GM23338 (cell line): ENCODE measurements around the gene DENND1B.

Source experiments
- CREB1 ChIP-seq: fragments of 250-450 bp; sonication (Bioruptor Pico); IDR thresholded peaks from 2 replicates; pipeline ENCODE4 v1.5.0; 2020; ENCODE audit warnings: low read depth, mild to moderate bottlenecking, moderate library complexity
- CTCF ChIP-seq, 2 experiments: fragments of 200-600 bp in 1 of 2; sonication (generic) in 1 of 2; conservative IDR thresholded peaks; 2 replicates each; pipeline versions ENCODE4 v1.5.1 to v1.6.1; 2016 to 2017; ENCODE audit warnings: antibody characterized with exemption in 2 of 2, low read depth in 2 of 2, mild to moderate bottlenecking in 2 of 2, moderate library complexity in 1 of 2
- ETS1 ChIP-seq: IDR thresholded peaks from 2 replicates; pipeline ENCODE4 v1.6.1; 2016; ENCODE audit warnings: antibody characterized with exemption
- EZH2 ChIP-seq: fragments of 200-600 bp; sonication (generic); IDR thresholded peaks from one replicate; pipeline ENCODE4 v1.8.0; 2017; ENCODE audit warnings: antibody characterized with exemption, mild to moderate bottlenecking, low read depth; ENCODE audit not compliant: unreplicated experiment
- EZH2phosphoT487 ChIP-seq: fragments of 200-600 bp; sonication (generic); IDR thresholded peaks from one replicate; pipeline ENCODE4 v1.8.1; 2018; ENCODE audit warnings: antibody characterized with exemption; ENCODE audit not compliant: unreplicated experiment
- NANOG ChIP-seq: IDR thresholded peaks from 2 replicates; pipeline ENCODE4 v1.6.1; 2016; ENCODE audit warnings: antibody characterized with exemption, borderline replicate concordance
- POLR2AphosphoS5 ChIP-seq: IDR thresholded peaks from 2 replicates; pipeline ENCODE4 v1.6.1; 2016; ENCODE audit warnings: antibody characterized with exemption, low read depth
- REST ChIP-seq: IDR thresholded peaks from one replicate; pipeline ENCODE4 v1.6.1; 2018; ENCODE audit warnings: antibody characterized with exemption; ENCODE audit not compliant: unreplicated experiment
- STAT1 ChIP-seq: IDR thresholded peaks from one replicate; pipeline ENCODE4 v1.6.1; 2016; ENCODE audit warnings: antibody characterized with exemption; ENCODE audit not compliant: unreplicated experiment

GRCh38 chr1:197788741-197789739 is 13.8 kb upstream of the DENND1B start:
- no peak for TF ChIP-seq REST
- no peak for TF ChIP-seq CTCF (conservative IDR thresholded peaks at IDR 0.05; ENCODE audit: low read depth in 2 of 2)
- TF ChIP-seq POLR2AphosphoS5, result no peak
- no peak for TF ChIP-seq EZH2phosphoT487
- no peak for TF ChIP-seq EZH2
- no peak for TF ChIP-seq STAT1
- no peak for TF ChIP-seq ETS1
- no peak for TF ChIP-seq NANOG
- no peak for TF ChIP-seq CREB1 (CRISPR knock-in tag)
